HG03571 (cell line): ENCODE results near the gene ADGRD2.

Experiments used
- ATAC-seq: cut with Tn5 transposase; IDR thresholded peaks from one replicate; pipeline ENCODE4 v1.9.1; 2021; ENCODE audit not compliant: unreplicated experiment

ADGRD2 gene

GRCh38 chr9:124510650-124511425 is 60.6 kb downstream of the ADGRD2 start:
- ATAC-seq = no peak

DNA sequence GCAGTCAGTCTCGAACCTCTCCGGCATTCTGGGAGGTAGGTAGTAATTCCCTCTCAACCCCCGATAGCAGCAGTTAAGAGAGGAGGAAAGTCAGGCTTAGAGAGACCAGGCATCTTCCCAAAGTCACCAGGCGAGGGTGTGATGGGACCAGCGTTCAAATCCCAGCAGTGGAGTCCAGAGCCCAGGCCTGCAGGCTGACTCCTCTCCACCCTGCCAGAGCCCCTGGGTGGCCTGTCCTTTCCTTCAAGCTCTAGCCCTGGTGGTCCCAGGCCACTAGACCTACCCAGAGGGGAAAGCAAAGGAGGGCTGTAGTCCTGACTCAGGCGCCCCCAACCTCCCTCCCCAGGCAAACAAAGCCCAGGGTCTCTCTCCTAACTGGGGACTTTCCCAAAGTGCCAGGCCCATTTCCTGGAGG is 61.2 kb downstream of the ADGRD2 start:
- ATAC-seq = no peak

GRCh38 chr9:124511891-124512805 is 61.9 kb downstream of the ADGRD2 start:
- no peak for ATAC-seq

DNA sequence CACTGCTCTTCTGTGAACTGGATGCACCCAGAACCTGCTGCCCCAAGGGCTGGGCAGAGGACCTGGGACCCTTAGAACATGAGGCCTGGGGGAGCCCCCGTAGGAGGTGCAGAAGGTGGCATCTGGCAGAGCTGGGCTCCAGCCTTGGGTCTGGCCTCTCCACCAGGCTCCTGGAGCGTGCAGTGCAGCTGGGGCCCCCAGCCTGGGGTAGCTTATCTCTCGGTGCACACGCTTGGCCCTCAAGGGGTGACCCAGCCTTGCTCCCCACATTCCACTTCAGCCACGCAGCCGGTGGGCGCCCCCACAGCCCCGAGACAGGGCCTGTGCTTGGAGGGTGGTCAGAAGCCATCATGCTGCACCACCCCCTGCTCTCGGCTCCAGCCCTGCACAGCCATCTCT is 62.6 kb downstream of the ADGRD2 start:
- ATAC-seq = no peak

DNA sequence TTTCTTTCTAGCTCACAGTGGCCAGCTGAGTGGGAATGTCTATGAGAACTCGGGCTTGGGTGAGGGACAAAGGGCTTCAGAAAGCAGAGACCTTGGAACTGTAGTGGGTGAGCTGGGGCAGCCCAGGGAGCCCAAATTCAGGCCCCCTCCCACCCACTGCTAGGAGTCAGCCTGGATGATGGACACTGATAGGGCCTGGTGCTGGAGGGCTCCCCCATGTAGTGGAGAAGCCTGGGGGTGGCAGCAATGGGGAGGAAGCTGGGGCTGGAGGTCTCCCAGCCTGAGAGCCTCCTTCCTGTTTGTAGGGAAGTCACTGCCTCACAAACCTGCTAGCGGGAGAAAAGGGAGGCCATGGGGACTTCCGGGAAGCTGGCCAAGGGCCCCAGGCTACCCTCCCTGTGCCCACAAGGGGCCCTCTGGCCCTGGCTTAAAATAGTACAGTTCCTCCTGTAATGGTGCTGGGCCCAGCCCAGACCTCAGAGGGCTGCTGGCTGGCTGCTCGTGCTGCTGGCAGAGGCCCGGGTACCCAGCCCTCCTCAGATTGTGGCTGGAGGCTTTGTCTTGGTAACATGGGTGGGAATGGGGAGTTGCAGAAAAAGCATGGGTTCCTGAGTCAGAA is 63.2 kb downstream of the ADGRD2 start:
- no peak for ATAC-seq

DNA sequence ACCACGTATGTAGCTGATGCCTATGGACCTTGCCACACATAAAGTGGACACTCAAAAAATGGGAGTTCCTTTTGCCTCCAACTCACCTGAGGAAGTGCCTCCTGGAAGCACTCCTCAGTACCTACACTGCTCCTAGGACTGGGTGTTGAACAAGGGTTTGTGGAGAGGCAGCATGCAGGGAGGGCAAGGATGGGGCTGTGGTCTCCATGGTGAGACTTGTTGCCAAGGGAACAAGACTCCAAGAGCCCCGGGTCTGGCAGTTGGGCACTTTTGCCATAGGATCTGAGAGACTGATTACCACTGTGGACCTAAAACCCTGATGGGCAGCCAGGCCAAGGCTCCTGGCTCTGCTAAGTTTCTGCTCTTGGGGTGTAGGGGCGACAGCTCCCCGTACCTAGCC is 63.9 kb downstream of the ADGRD2 start:
- no peak for ATAC-seq

DNA sequence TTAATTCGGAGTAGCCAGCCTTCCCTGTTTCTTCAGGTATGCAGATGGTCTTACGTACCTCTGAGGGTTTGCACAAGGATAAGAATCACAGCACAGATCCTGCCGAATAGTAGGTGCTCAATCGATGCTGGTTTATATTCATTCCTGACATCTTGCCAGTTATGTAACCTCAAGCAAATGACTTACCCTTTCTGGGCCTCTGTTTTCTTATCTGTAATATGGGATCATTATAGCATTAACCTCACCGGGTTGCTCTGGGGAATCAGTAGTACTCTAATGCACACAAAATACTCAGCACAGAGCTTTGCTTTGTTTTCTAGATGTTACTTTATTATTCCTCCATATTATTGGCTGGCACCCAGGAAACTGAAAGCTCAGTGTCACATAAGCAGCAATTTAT is 64.6 kb downstream of the ADGRD2 start:
- no peak for ATAC-seq

DNA sequence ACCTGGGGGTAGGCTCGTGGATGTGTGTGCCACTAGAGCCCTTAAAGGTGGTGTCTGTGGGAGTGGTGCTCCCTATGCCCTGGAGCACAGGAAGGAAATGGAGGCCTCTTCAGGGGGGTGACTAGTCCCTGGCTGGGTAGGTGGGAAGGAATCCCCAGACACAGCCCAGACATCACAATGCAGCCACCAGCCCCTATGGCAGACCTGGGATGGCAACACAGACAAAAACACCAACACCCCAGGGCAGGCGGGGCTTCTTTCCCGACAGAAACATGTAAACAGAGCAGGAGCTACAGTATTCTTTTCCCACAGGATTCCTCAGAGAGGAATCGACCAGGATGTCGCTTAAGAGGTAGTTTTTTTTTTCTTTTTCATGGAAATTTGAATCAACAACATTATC is 67.3 kb downstream of the ADGRD2 start:
- ATAC-seq = no peak

DNA sequence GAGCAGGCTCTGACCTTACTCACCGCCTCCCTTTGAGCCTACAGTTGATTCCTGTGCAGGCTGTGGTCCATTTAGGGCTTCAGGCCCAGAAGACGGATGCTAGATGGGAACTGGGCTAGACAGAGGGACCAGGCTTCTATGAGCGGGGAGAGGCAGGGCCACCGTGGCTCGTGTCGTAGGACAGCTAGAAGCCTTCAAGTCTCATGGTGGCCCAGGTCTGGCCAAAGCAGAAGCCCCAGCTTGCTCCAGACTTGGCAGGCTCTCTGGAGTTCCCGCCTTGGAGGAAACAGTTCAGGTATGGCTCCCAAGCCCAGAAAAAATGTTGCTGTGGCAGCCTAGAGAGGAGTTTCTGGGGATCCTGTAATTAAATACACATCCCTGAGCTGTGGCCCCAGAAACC is 67.9 kb downstream of the ADGRD2 start:
- no peak for ATAC-seq

DNA sequence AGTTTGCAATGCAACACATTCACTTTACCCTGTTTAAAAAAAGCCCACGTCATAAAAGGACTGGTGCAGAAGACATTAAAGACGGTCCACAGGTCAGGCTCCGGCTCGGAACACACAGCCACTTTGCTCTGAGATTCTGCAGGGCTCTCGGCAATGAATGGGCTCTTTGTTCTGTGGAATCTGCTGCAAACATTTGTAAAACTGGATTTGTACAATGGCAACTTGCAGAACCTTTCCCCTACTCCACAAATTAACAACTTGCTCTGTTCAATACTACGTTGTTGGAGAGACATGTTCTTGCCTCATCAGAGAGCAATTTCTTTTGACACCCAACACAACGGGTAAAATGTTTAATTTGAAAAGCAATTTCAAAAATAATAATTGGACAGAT is 70.0 kb downstream of the ADGRD2 start:
- ATAC-seq = no peak

- no peak for ATAC-seq
These were observed 70.9 kb downstream of the ADGRD2 start for GRCh38 chr9:124521142-124521541.

DNA sequence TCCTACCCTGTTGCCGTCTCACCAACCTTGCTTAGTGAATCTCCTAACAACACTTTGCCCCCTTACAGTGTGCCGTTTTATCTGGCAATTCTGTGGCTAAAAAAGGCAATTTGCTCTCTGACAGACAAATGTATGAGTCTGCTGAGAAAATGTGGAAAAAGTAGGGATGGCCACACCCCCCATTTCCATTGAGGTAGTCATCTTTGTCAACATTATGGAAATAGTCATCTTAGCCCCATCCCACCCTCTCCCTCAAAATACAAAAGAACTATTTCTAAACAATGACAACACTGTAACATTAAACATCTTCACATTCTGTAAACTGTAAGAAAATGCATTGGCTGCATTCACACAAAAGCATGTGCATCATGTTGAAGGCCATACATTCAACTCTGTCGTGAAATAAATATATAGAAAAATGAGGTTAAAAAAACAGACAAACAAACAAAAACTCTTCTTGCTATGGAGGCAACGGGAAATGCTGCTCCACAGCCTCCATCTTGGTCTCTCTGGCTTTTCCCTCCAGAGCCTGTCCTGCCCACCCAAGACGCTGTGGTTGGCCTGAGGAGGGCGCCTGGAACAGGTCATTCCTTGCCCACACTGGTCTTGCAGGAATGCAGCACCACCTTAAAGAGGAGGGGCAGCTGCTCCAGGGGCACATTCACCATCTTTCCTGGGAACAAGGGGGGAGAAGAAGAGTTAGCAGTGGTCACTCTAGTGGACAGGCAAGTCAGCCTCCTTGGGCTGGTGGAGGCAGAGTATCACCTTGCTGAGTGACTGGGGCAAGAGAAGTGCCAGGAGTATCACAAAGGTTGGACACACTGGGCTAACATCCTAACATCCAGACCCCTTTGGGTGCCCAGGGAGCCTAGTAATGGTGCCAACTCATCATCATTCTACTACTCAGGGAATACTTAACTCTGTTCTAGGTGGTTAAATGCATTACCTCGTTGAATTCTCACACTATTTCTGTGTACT is 72.2 kb downstream of the ADGRD2 start:
- no peak for ATAC-seq

DNA sequence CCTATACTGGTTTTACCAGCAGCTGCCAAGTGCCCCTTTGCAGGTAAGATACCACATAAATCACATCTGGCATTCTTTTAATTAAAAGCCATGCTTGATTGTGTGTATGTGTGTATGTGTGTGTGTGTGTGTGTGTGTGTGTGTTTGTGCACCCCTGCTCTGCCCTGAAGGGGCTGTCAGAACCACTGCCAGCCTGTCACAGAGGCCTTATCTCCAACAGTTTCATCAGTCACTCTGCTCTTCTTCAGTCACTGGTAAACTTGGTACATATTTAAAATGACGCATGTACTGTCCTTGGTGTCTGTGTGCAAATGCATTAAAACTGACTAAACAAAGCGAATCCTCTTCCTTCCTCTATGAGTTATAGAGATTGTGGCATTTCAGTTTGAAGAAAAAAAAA is 75.9 kb downstream of the ADGRD2 start:
- ATAC-seq = no peak

DNA sequence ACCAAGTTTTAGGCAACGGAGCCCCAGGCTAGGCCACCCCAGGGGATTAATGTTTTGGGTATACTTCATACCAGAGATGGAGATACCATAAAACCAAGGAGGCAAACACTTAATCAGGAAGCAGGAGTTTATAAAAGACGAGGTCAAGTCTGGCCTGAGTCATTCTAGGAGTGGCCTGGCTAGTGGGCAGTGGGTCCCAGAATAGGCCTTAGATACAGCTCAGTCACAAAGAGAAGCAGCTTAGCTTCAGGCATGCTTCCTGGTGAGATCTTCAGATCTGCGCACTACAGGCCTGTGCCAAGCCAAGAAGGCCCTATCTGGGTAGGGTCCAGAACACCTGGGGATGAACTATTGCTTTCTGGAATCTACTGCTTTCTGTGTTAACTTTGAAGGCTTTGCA is 77.5 kb downstream of the ADGRD2 start:
- ATAC-seq = no peak
